HL-60 (cell line): ENCODE measurements around the gene DNASE2B.

Experiments used
- DNase-seq, 2 experiments: peaks; one replicate each; pipeline ENCODE4 v3.0.0-alpha.2; 2010 to 2020; ENCODE audit warnings: low read depth in 1 of 2, low spot score in 1 of 2
- H3K27ac ChIP-seq: fragments of 250-450 bp; sonication (Bioruptor Pico); replicated peaks from 2 replicates; pipeline ENCODE4 v1.5.1; 2020; ENCODE audit warnings: mild to moderate bottlenecking, moderate library complexity
- H3K27me3 ChIP-seq: fragments of 250-450 bp; sonication (Bioruptor Pico); 2 replicates; pipeline ENCODE4 v1.5.1; 2021; ENCODE audit warnings: mild to moderate bottlenecking, moderate library complexity; ENCODE audit not compliant: insufficient read depth, poor library complexity, severe bottlenecking
- H3K4me3 ChIP-seq: replicated peaks from 2 replicates; pipeline ENCODE4 v1.5.1; 2011; ENCODE audit warnings: mild to moderate bottlenecking, control low read depth, low read length; ENCODE audit not compliant: insufficient read depth
- GABPA ChIP-seq: IDR thresholded peaks from 2 replicates; pipeline ENCODE4 v1.6.1; 2012; ENCODE audit warnings: low read depth
- POLR2AphosphoS5 ChIP-seq: IDR thresholded peaks from 2 replicates; pipeline ENCODE4 v1.6.1; 2012; ENCODE audit warnings: low read depth
- SPI1 ChIP-seq: IDR thresholded peaks from 2 replicates; pipeline ENCODE4 v1.6.1; 2012; ENCODE audit warnings: low read depth, mild to moderate bottlenecking, borderline replicate concordance
- TF ChIP-seq, protein P1 (sequence below): IDR thresholded peaks from 2 replicates; pipeline ENCODE4 v1.6.1; 2012; ENCODE audit warnings: low read depth; ENCODE audit not compliant: insufficient replicate concordance
- TF ChIP-seq, protein P2 (sequence below): IDR thresholded peaks from one replicate; pipeline ENCODE4 v1.5.1; 2011; ENCODE audit warnings: low read length, control low read depth, inconsistent platforms; ENCODE audit not compliant: insufficient read depth

Gene DNASE2B

DNA sequence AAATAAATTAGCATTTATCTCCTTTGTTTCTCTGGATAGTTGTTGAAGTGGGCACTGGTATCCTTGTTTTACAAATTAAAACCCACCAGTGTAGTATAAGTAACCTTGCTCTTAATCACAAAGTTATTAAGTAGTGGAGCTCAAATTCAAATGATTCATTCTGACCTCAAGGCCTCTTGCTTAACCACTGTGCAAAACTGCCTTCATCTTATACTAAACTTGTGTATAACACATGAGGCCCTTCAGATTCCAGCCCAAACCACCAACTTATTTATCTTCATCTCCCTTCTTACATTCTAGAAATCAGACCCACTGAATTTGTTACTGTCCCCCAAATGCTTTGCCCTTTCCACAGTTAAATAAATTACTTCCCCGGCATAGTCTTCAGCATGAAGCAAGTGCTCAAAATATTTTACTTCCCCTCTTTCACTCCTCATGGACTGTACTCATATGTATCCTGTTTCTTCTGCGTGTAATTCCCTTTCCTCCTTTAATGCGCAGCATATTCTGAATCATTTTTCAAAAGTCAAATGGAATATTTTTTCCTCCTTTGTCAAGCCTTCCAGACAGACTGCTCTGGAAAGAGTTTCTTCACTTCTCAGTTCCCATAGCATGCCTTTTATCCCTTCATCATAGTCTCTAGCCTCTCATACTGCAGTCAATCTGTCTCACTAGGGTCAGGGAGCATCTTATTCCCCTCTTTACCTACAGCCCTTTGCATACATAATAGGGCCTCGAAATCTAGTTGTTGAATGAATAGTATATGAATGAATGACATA is 19.0 kb upstream of the DNASE2B start:
- Histone ChIP-seq H3K4me3 (no peak overlapping the region), H3K27ac (no peak overlapping the region), H3K27me3 (no peaks in the 10 kb centered on the region)
- TF ChIP-seq SPI1 (peak; percentile 23; the same call in 1 of the 2 replicates), GABPA (no peak)
- peak in 1 of 2 experiments; percentile 7 for DNase-seq

DNA sequence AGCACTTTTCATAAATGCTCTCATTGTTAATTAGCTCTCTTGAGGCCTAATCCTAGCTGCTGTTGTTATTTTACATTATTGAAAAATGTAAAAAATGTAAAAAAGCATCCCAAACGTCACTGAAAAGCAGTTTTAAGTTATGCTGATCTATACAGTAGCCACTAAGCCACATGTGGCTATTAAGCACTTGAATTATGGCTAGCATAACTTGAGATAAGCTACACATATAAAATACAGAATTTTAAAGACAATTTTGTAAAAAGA is 18.4 kb upstream of the DNASE2B start:
- no peak for DNase-seq

DNA sequence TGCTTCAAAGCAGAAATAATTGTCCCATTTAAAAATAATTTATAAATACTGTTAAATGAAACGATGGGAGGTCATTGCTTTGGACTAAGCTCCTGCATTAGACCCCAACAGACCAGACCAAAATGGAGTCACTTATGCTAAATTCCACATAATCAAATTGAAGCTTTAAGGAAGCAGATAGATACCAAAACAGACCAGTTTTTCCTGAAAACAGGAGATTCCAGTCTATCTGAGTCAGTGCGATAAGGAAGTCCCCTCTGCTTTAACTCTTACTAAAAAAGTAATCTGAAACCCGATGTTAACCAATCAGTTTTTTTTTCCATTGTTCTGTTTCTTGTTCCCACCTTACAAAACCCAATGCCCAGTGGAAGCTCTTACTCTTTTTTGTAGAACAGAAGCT is 16.2 kb upstream of the DNASE2B start:
- Histone ChIP-seq H3K4me3 (no peak overlapping the region), H3K27ac (no peak overlapping the region), H3K27me3 (no peaks in the 10 kb centered on the region)
- TF ChIP-seq, protein P1, sequence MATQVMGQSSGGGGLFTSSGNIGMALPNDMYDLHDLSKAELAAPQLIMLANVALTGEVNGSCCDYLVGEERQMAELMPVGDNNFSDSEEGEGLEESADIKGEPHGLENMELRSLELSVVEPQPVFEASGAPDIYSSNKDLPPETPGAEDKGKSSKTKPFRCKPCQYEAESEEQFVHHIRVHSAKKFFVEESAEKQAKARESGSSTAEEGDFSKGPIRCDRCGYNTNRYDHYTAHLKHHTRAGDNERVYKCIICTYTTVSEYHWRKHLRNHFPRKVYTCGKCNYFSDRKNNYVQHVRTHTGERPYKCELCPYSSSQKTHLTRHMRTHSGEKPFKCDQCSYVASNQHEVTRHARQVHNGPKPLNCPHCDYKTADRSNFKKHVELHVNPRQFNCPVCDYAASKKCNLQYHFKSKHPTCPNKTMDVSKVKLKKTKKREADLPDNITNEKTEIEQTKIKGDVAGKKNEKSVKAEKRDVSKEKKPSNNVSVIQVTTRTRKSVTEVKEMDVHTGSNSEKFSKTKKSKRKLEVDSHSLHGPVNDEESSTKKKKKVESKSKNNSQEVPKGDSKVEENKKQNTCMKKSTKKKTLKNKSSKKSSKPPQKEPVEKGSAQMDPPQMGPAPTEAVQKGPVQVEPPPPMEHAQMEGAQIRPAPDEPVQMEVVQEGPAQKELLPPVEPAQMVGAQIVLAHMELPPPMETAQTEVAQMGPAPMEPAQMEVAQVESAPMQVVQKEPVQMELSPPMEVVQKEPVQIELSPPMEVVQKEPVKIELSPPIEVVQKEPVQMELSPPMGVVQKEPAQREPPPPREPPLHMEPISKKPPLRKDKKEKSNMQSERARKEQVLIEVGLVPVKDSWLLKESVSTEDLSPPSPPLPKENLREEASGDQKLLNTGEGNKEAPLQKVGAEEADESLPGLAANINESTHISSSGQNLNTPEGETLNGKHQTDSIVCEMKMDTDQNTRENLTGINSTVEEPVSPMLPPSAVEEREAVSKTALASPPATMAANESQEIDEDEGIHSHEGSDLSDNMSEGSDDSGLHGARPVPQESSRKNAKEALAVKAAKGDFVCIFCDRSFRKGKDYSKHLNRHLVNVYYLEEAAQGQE: no peak
- TF ChIP-seq SPI1: no peak
- TF ChIP-seq GABPA: no peak
- TF ChIP-seq, protein P2, sequence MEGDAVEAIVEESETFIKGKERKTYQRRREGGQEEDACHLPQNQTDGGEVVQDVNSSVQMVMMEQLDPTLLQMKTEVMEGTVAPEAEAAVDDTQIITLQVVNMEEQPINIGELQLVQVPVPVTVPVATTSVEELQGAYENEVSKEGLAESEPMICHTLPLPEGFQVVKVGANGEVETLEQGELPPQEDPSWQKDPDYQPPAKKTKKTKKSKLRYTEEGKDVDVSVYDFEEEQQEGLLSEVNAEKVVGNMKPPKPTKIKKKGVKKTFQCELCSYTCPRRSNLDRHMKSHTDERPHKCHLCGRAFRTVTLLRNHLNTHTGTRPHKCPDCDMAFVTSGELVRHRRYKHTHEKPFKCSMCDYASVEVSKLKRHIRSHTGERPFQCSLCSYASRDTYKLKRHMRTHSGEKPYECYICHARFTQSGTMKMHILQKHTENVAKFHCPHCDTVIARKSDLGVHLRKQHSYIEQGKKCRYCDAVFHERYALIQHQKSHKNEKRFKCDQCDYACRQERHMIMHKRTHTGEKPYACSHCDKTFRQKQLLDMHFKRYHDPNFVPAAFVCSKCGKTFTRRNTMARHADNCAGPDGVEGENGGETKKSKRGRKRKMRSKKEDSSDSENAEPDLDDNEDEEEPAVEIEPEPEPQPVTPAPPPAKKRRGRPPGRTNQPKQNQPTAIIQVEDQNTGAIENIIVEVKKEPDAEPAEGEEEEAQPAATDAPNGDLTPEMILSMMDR: no peak
- TF ChIP-seq POLR2AphosphoS5: no peak
- no peak for DNase-seq

More for the DNA sequence above, 18.4 kb upstream of the DNASE2B start:
- TF ChIP-seq, protein P1: no peak
- TF ChIP-seq GABPA: no peak
- no peak for TF ChIP-seq POLR2AphosphoS5
- TF ChIP-seq SPI1: no peak
- TF ChIP-seq, protein P2: no peak
- no peaks in the 10 kb centered on the region for H3K27me3 ChIP-seq
- no peak overlapping the region for H3K27ac ChIP-seq
- no peak overlapping the region for H3K4me3 ChIP-seq

DNA sequence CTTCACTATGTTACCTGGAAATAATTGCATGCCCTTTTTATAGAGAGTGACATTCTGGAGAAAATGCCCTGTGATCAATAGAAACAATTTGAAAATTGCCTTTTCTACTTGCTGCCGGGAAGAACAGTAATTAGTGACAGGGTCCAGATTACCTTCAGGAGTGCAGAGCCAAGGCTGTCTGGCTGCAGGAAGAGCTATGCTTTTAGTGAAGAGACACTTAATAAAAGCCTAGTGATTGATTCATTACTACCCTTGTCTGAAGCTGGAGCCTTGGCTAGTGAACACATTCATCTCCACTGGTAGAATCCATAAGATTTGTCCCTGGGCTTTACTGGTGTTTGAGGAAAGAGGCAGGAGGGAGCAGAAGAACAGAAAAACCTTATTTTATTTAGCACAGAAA is 12.9 kb upstream of the DNASE2B start:
- no peak overlapping the region for H3K4me3 ChIP-seq
- DNase-seq: no peak
- H3K27ac ChIP-seq: no peak overlapping the region
- H3K27me3 ChIP-seq: no peaks in the 10 kb centered on the region
- no peak for TF ChIP-seq SPI1
- TF ChIP-seq, protein P1: no peak
- TF ChIP-seq POLR2AphosphoS5: no peak
- TF ChIP-seq, protein P2: no peak
- no peak for TF ChIP-seq GABPA
